PC-9 (cell line): Measurements from ENCODE around the gene MAGI1. TPM values are rescaled to one million over a fixed set of nuclear protein-coding genes. Genes with fewer than 3 reads are reported as not detected.

ENCODE experiments used
- BruUV-seq: library from RNA; stranded (reverse); fragments of 400-500 nt; replicated peaks from 2 replicates; lab custom pipeline; 2021; lab: Mats Ljungman, UMichigan
- CTCF ChIA-PET: fragments of 300-600 bp; sonication (Branson Sonifier 250); formaldehyde crosslinking; loops from one replicate; lab custom pipeline; 2022; ENCODE audit warnings: antibody characterized with exemption; lab: Charles Lee
- POLR2A ChIA-PET: fragments of 300-600 bp; sonication (Branson Sonifier 250); formaldehyde crosslinking; loops from one replicate; lab custom pipeline; 2022; ENCODE audit warnings: antibody characterized with exemption; ENCODE audit not compliant: unreplicated experiment; lab: Charles Lee
- DNase-seq, 2 experiments: peaks; one replicate each; pipeline versions ENCODE4 v3.0.0 to v3.0.0-alpha.2; 2015 to 2022; ENCODE audit warnings: mixed read lengths in 1 of 2
- H2AFZ ChIP-seq: fragments of 200-600 bp; sonication (generic); 2 replicates; pipeline ENCODE4 v1.8.1; 2017; ENCODE audit warnings: antibody characterized with exemption
- H3F3A ChIP-seq: fragments of 200-600 bp; sonication (generic); 2 replicates; pipeline ENCODE4 v1.8.1; 2017; ENCODE audit warnings: antibody characterized with exemption, mild to moderate bottlenecking, low read depth; ENCODE audit not compliant: insufficient read depth
- H3K27ac ChIP-seq: fragments of 200-600 bp; sonication (generic); 2 replicates; pipeline ENCODE4 v1.6.1; 2016; ENCODE audit warnings: mixed run types
- H3K27me3 ChIP-seq: fragments of 200-600 bp; sonication (generic); 2 replicates; pipeline ENCODE4 v1.6.1; 2016; ENCODE audit warnings: low read depth, mixed run types; ENCODE audit not compliant: insufficient read depth
- H3K36me3 ChIP-seq: fragments of 200-600 bp; sonication (generic); 2 replicates; pipeline ENCODE4 v1.6.1; 2016; ENCODE audit warnings: low read depth, mixed run types
- H3K4me1 ChIP-seq: fragments of 200-600 bp; sonication (generic); replicated peaks from 2 replicates; pipeline ENCODE4 v1.6.1; 2016; ENCODE audit warnings: mixed run types; ENCODE audit not compliant: insufficient read depth
- H3K4me2 ChIP-seq: fragments of 200-600 bp; sonication (generic); 2 replicates; pipeline ENCODE4 v1.6.1; 2017; ENCODE audit warnings: mixed run types
- H3K4me3 ChIP-seq: fragments of 200-600 bp; sonication (generic); 2 replicates; pipeline ENCODE4 v1.6.1; 2016; ENCODE audit warnings: mixed run types
- H3K79me2 ChIP-seq: fragments of 200-600 bp; sonication (generic); 2 replicates; pipeline ENCODE4 v1.6.1; 2017; ENCODE audit warnings: low read depth, mixed run types
- H3K9me2 ChIP-seq: fragments of 200-600 bp; sonication (generic); 2 replicates; pipeline ENCODE4 v1.8.1; 2017; ENCODE audit warnings: mild to moderate bottlenecking; ENCODE audit not compliant: insufficient read depth
- H3K9me3 ChIP-seq: fragments of 200-600 bp; sonication (generic); 2 replicates; pipeline ENCODE4 v1.8.1; 2016; ENCODE audit warnings: low read depth; ENCODE audit not compliant: insufficient read depth
- H4K20me1 ChIP-seq: fragments of 200-600 bp; sonication (generic); 2 replicates; pipeline ENCODE4 v1.8.1; 2017; ENCODE audit not compliant: insufficient read depth
- CTCF ChIP-seq: fragments of 200-600 bp; sonication (generic); conservative IDR thresholded peaks from 2 replicates; pipeline ENCODE4 v1.6.1; 2017; ENCODE audit warnings: mixed run types, antibody characterized with exemption, mild to moderate bottlenecking, moderate library complexity
- EZH2 ChIP-seq: fragments of 200-600 bp; sonication (generic); IDR thresholded peaks from 2 replicates; pipeline ENCODE4 v1.8.0; 2017; ENCODE audit warnings: antibody characterized with exemption, low read depth
- intact Hi-C: fragments of 100-400 bp; cut with micrococcal nuclease; formaldehyde crosslinking; loops from one replicate; pipeline ENCODE4 v1.10.0; 2022; ENCODE audit not compliant: unreplicated experiment
- total RNA-seq: library from RNA; stranded (reverse); gene quantifications from 2 replicates; pipeline ENCODE4 v1.2.3, GENCODE V29; 2021

Gene MAGI1
- total RNA-seq, 1 experiment from 2014 or later, result 23.3 TPM

- Histone ChIP-seq H3K4me2 (no peak overlapping the region), H4K20me1 (no peaks in the 10 kb centered on the region), H3K9me3 (no peaks in the 10 kb centered on the region), H3K27ac (no peak overlapping the region), H3K36me3 (no peaks in the 10 kb centered on the region), H3K4me1 (no peaks in the 10 kb centered on the region), H3K9me2 (no peaks in the 10 kb centered on the region; the same call in 1 of the 2 replicates), H3K4me3 (no peak overlapping the region), H3F3A (no peaks in the 10 kb centered on the region), H2AFZ (no peak overlapping the region), H3K27me3 (no peaks in the 10 kb centered on the region), H3K79me2 (no peaks in the 10 kb centered on the region)
- intact Hi-C loops, result no loop called here
- no TSS peak for BruUV-seq
- CTCF ChIA-PET, result no interaction called here
- POLR2A ChIA-PET, result no interaction called here
- no peak for DNase-seq
- TF ChIP-seq EZH2 (no peak), CTCF (no peak)
These were observed 642.6 kb downstream of the MAGI1 start for GRCh38 chr3:65396078-65396477.

GRCh38 chr3:65391068-65391467, 647.6 kb downstream of the MAGI1 start:
- intact Hi-C loops, result no loop called here
- Histone ChIP-seq H3K79me2 (no peaks in the 10 kb centered on the region), H4K20me1 (no peaks in the 10 kb centered on the region), H3K36me3 (no peaks in the 10 kb centered on the region), H3K4me3 (no peak overlapping the region), H3K4me1 (no peaks in the 10 kb centered on the region), H2AFZ (no peak overlapping the region), H3K4me2 (no peak overlapping the region), H3F3A (no peaks in the 10 kb centered on the region), H3K27me3 (no peaks in the 10 kb centered on the region), H3K27ac (no peak overlapping the region), H3K9me3 (no peaks in the 10 kb centered on the region), H3K9me2 (no peaks in the 10 kb centered on the region)
- ChIA-PET CTCF (interaction anchor here (0.6 kb wide), 1 partner anchor 882 kb away, joined by 3 read pairs; no protein-coding TSS in a partner anchor), POLR2A (no interaction called here)
- no TSS peak for BruUV-seq
- DNase-seq, result no peak
- TF ChIP-seq EZH2 (no peak), CTCF (no peak)

GRCh38 chr3:65385805-65386204, 652.9 kb downstream of the MAGI1 start:
- H2AFZ ChIP-seq, result no peak overlapping the region
- intact Hi-C loops, result no loop called here
- no peaks in the 10 kb centered on the region for H3K4me1 ChIP-seq
- H3K9me3 ChIP-seq, result no peaks in the 10 kb centered on the region
- H3K4me2 ChIP-seq, result no peak overlapping the region
- H3K36me3 ChIP-seq, result no peaks in the 10 kb centered on the region
- no peak overlapping the region for H3K4me3 ChIP-seq
- ChIA-PET CTCF (no interaction called here), POLR2A (no interaction called here)
- no peaks in the 10 kb centered on the region for H3K79me2 ChIP-seq
- no peak overlapping the region for H3K27ac ChIP-seq
- BruUV-seq, result no TSS peak
- DNase-seq, result no peak
- no peak for TF ChIP-seq CTCF
- TF ChIP-seq EZH2, result no peak
- no peaks in the 10 kb centered on the region for H3K9me2 ChIP-seq
- no peaks in the 10 kb centered on the region for H4K20me1 ChIP-seq
- no peaks in the 10 kb centered on the region for H3F3A ChIP-seq
- no peaks in the 10 kb centered on the region for H3K27me3 ChIP-seq
